IPS DF 19.7 (cell line): Measurements from ENCODE around the gene HTR3C.
A peak's percentile ranks its signal among the peaks of the same experiment; 100 is the strongest.
"Not testable (repeated sequence)": the region's sequence is repeated elsewhere in the genome, so short reads cannot be mapped to it uniquely, and the experiment has no call there.

Experiments
- DNase-seq: peaks from one replicate; pipeline ENCODE4 v3.0.0-alpha.2; 2013; ENCODE audit warnings: low read depth, low spot score

The HTR3C gene

DNA sequence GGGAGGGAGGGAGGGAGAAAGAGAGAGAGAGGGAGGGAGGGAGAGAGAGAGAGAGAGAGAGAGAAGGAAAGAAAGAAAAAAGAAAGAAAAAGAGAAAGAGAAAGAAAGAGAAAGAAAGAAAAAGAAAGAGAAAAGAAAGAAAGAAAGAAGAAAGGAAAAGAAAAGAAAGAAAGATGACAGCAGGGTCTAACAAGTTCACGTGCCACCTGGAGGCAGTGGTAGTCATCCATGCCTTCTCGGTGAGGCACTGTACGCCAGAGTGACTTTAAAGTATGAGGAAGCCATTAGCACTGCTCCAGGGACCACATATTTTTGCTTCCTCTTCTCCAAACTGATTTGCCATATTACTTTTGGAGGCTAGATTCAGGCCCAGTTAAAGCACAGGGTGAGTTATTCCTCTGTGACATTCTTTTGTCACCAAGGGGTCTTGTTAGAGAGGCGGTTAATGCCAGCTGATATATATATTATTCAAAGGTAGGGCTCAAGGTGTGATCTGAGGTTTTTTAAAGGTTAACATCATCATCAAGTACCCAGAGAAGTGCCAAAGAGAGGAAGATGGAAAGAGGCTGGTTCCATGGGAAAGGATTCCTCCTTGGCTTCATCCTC lies 21.6 kb upstream of the HTR3C start, which contains the start of gene HTR3D:
Gene HTR3D (plus strand): TSS at position 556 of the 606 bp plus-strand sequence. CDS start 0 bp downstream, at position 556.
- DNase-seq: no peak

DNA sequence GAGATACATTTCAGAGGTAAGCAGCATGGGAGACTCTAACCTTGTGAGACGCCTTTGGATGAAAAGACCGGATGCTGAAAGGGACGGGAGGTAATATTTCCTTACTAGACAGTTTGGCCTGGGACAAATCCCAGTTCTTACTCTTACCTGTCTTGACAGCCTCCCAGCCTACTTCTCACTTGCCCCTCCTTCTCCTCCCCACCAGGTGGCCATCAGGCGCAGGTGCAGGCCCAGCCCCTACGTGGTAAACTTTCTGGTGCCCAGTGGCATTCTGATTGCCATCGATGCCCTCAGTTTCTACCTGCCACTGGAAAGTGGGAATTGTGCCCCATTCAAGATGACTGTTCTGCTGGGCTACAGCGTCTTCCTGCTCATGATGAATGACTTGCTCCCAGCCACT lies 15.0 kb upstream of the HTR3C start:
- DNase-seq: no peak

DNA sequence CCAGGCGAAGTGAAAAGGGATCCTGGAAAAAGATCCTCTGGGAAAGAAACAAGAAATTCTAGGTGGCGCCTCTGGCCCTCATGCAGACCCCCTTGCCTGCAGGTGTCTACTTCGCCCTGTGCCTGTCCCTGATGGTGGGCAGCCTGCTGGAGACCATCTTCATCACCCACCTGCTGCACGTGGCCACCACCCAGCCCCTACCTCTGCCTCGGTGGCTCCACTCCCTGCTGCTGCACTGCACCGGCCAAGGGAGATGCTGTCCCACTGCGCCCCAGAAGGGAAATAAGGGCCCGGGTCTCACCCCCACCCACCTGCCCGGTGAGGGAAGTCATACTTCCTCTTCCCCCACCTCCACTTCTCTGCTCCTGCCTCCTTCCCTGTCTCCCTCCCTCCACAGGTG lies 14.5 kb upstream of the HTR3C start:
- not testable (repeated sequence) for DNase-seq

DNA sequence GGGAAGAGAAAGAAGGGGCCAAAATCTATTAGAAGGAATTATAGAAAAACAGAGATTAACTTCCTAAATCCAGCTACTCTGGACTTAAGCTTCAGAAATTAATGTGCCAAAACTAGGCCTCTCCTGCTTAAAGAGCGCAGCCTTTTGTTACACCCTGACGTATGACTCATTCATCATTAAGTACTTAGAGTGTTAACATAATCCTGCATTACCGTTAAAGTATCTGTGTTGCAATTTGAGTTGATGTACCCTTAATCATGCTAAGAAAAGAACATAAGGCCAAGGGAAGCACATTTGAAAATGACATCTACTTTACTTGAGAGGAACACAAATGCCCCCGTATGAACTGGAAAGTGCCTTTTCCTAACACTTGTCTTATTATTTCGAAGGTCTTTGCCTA lies 13.4 kb upstream of the HTR3C start:
- no peak for DNase-seq

DNA sequence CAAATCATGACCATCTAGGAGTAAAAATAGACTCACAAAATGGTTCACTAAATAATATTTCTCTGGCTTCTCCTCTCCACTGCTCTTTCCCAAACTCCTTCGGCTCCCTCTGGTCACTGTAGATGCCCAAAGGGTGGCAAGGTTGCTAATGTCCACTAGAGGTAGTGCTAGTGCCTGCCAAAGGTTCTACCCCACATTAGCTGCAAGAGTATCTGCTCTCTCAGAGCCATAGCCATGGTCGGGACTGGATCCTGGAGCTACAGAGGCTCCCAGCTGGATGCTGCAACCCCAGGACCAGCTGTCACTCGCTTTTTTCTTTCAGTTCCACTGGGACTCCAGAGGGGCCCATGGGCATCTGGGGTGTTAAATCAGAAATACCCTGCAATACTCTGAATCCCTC lies 12.8 kb upstream of the HTR3C start:
- peak; percentile 50 for DNase-seq

DNA sequence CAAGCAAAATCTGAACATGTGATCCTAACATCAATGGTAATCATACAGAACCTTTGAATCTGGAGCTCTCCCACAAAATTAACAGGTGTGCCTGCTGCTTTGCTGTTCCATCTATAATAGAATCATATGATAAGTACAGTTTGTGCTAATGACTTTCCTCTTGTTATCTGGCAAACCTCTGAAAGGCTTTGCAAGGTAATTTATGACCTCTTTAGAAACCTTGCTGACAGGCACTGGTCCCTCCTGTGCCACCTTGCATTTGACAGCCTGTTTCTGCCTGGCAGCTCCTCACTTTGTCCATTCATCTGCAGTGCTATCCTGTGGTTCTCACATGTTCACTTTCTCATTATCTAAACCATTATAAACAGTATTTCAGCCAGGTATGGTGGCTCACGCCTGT lies 10.2 kb upstream of the HTR3C start:
- no peak for DNase-seq

DNA sequence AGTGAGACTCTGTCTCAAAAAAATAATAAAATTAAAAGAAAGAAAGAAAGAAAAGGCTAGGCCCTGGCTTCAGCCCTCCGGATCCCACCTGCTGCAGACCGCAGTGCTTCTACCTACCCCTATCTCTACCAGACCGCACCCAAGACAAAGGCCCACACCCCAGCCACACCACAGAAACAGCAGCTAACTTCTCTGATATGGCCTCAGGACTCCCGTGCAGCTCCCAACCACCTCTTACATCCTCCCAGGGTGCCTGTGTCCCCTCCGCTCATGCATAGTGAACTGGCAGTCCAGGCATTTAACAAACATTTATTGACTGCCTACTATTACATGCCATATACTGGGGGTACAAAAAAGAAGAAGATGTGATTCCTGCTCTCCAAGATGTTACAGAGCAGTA lies 6.9 kb upstream of the HTR3C start:
- no peak for DNase-seq

DNA sequence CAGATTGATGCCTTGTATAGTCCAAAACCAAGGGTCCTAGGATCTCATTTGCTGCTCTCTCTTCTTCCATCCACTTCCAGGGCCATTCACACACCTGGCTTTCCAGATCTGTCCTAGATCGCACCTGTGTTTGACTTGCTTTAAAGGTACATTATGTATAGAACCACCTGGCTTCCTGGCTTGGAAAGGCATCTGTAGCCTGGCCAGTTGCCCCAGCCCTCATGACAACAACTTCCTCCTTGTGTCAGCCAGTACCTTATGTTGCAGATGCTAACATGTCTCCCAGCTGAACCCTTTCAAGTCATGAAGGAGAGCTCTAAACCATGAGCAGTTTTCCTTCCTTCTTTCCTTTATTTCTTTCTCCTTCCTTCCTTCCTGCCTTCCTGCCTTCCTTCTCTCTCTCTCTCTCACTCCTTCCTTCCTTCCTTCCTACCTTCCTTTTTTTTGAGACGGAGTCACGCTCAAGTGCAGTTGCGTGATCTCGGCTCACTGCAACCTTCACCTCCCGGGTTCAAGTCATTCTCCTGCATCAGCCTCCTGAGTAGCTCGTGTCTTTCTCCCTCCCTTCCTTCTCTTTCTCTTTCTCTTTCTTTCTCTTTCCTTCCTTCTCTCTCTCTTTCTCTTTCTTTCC lies 2.5 kb upstream of the HTR3C start:
- DNase-seq: no peak

DNA sequence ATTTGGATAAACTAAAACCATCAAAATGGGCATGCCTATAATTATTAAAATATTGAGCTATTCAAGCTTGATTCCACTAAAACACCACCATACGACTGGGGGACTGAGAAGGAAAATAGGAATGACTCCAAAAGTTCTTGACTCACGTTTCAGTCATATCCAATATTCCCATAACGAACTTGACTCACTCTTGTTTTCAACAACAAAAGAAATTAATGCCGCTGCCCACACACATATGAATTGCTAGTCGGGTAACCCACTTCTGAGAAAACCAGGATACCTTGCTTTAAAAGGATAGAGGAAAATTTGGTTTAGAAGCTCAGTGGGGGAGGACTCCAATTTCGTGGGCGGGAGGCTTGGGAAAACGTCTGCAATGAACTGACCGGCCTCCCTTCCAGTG lies 5.2 kb downstream of the HTR3C start:
- no peak for DNase-seq

DNA sequence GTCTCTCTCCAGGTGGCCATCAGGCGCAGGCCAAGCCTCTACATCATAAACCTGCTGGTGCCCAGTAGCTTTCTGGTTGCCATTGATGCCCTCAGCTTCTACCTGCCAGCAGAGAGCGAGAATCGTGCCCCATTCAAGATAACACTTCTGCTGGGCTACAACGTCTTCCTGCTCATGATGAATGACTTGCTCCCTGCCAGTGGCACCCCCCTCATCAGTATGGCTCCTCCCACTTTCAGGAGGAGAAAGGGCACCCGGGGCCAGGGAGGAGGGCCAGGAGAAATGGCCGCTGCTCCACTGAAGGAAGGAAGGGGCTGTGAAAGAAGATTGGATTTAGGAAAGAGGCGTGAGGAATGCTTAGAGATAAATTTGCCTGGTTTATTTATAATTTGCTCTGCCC lies 6.6 kb downstream of the HTR3C start:
- no peak for DNase-seq

DNA sequence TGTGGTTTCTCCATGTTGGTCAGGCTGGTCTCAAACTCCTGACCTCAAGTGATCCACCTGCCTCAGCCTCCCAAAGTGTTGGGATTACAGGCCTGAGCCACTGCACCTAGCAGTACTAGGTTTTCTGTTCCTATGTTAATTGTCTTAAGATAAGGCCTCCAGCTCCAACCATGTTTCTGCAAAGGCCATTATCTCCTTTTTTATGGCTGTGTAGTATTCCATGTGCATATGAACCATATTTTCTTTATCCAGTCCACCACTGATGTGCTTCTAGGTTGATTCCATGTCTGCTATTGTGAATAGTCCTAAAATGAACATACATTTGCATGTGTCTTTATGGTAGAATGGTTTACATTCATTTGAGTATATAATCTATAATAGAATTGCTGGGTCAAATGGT lies 9.8 kb downstream of the HTR3C start:
- no peak for DNase-seq

DNA sequence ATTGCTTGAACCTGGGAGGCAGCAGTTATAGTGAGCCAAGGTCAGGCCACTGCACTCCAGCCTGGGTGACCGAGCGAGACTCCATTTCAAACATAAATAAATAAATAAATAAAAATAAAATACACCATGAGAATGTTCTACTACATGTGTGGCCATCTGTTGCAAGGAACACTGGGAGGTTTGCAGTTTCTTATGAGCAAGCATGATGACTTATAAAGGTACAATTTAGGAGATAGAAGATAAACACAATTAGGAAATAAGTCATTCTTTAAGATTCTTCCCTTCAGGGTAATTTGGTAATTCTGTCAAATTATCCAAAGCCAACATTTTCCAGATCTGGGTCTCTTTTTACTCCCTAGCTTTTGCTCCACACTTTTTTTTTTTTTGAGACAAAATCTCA lies 13.4 kb downstream of the HTR3C start:
- DNase-seq: no peak

DNA sequence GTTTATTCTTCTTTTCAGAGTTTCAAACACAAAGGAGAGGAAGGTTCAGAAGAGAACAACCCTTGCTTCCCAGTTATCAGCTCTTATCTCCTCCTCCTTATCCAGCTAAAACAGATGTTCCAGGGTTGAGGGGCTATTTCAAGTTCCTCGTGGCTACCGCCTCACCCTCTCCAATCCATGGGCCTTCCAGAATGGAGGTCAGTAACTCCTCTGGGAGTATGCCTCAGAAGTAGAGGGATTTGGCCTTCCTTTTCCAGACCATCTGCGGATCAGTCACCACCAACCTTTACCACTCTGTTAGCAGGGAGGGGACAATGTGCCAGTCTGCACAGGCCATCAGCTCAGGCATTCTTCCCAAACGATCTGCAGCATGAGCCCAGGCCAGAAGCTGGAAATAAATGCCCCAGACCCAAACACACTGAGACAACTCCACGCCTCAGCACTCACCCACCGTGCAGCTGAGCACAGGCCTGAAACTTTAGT lies 14.8 kb downstream of the HTR3C start:
- DNase-seq: no peak

DNA sequence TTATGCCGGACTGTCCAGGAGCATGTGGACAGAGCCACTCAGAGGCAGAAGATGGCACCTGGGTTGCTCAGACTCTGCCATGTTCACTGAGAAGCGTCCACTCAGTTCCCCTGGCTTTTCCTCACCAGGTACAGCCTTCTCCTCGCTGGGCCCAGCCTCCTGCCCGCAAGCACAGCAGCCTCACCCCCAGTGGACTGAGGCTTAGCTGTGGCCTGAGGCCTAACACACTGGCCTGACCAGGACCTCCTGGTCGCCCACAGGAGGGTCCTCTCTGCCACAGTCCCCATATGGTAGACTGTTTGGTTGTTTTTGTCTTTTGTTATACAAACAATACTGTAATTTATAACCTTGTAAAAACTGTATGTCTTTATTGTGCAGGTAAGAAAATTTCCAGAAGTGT lies 15.5 kb downstream of the HTR3C start:
- DNase-seq: no peak

DNA sequence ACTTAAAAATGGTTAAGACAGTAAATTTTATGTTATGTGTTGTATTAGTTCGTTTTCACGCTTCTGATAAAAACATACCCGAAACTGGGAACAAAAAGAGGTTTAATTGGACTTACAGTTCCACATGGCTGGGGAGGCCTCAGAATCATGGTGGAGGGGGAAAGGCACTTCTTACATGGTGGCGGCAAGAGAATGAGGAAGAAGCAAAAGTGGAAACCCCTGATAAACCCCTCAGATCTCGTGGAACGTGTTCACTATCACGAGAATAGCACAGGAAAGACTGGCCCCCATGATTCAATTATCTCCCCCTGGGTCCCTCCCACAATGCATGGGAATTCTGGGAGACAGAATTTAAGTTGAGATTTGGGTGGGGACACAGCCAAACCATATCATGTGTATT lies 18.3 kb downstream of the HTR3C start:
- DNase-seq: not testable (repeated sequence)

DNA sequence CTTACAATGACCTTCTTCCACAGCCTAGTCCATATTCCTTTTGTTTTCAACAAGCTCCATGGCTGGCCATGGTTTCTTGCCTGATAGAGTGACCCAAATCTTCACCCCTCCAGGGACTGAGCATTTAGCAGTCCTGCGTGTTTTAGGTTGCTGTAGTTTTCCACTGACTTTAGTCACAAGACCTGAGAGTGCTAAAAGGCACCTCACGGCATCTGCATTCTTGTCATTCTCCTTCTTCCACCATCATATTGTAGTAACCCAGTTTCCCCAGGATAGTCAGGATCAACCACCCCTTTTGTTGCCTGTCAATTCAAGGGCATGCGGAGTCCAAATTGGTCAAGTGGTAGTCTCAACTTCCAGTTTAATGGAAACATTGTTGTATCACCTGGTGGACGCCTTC lies 20.8 kb downstream of the HTR3C start:
- DNase-seq: no peak

DNA sequence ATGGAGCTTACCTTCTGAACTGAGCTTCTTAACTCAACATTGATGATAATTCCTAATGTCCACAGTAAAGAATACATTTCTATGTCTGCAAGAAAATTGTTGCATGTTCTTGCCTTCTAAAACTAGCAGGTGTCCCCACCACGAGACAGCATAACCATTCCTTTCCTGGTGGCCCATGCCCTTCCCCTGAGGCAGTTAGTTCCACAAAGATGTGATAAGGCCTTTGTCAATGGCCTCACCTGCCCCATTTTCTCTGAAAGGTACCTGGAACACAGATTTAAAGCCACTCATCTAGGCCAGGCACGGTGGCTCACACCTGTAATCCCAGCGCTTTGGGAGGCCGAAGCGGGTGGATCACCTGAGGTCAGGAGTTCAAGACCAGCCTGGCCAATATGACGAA lies 23.1 kb downstream of the HTR3C start:
- no peak for DNase-seq

DNA sequence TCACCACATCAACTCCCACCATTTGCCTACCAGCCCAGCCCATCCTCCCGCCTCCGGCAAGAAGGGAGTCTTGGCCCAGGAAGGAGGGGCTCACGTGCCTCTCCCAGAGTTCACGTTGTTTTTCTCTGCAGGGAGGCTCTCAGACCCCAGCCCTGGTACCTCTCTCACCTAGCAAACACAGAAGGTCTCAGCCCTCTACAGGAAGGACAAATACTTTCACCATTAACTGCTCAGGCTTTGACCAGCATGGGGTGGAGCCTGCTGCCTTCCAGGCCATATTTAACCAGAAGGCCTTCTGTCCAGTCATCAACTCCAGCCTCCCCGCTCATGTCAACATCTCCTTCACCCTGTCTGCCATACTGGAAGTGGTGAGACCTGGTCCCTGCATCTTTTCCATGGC lies 25.0 kb downstream of the HTR3C start:
- DNase-seq: no peak

DNA sequence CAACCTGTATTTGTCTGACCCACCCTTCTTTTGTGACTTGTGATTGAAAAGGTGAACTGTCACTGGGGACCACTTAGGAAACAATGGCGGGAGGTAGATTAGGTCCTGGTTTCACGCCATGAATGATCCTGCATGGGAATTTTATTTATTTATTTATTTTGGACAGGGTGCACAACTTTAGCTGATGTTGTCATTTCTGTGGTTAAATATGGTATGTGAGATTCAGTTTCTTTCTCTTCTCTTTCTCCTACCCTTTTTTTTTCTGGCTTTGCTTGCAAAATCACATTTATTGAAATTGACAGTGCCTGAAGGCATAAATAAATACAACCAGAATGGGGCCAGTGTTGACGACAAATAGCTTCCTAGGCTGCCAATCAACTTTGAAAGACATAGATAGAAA lies 26.0 kb downstream of the HTR3C start:
- DNase-seq: no peak

DNA sequence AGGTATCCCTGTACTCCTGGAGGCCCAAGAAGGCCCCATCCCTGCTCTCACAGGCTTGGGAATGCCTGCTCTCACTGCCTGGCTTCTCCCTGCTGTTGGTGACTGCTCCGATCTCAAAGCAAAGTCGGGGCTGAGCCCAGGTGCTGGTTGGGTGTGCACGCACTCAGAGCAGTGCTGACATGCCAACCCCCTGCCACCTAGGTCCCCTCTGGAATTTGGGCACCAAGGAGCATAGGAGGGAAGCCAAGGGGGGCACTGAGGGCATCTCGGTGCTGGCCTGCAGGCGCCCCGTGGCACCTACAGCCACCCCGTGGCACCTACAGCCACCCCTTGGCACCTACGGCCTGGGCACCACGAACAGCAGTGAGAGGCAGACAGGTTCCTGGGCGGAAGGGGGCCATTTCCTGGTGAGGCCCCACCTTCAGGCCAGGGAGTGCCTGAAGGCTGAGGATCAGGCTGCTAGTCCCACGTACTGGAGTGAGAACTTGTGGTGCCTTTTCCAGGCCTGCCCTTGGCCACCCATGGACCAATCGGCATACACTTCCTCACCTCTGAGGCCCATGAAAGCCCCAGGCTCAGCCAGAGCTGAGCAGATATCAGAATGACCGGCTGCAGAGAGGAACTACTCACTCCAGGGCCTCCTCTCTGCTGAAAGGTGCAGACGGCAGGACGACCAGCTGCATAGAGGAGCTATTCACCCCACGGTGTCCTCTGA lies 28.4 kb downstream of the HTR3C start:
- DNase-seq: no peak

DNA sequence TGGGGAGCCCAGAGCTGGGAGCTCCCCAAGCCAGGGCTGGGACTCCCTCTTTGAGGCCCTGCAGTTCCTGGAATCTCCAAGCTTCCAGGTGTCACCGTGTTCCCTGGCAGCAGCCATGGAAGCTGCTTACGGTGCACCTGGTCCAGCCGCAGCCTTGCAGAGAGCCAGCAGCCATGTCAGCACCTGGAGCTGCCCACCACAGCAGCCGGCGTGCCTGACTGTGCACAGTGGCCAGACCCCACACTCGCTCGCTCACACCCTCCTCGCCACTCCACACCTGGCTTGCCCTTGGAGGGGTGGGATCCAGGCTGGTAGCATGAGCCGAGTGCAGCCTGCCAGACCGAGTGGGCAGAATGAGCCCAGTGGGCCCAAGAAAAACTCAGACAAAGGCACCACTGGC lies 29.2 kb downstream of the HTR3C start:
- no peak for DNase-seq

DNA sequence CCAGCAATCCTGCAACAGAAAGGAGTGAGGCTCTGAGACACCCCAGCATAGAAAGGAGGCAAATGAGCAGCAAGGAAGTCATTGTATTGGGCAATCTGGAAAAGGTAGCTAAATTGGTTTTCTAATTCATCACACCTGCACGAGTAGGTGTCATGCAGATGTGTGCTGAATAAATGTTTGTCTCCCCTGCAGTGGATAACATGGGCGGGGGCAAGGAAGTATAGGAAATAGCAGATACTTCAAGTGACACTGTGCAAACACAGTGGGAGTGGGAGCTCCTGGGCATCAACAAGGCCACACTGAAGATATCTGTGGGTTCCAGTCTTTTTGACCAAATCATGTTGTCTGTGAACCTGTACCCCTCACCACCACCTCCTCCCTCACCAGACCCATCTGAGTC lies 29.6 kb downstream of the HTR3C start:
- no peak for DNase-seq

DNA sequence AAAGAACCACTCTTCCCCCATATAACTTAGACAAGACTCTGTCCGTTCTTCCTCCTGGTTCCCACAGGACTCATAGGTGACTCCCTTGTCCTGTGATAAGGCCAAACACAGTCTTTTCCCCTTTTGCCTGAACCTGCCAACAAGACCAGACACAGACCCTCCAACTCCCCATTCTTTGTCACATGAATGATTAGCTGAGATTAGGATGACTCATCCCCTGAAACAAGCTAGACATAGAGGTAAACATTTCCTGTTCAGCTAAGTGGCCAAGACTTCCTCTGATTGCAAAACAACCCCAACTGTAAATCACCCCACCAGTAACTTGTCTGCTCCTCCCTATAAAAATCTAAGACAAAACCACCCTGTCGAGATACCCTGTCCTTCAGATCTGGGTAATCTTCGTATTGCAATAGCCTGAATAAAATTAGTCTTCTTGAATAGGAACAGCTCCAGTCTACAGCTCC lies 32.6 kb downstream of the HTR3C start:
- DNase-seq: no peak
